ENCODE measurements around the gene FNDC11.
"Not testable (repeated sequence)": the region's sequence is repeated elsewhere in the genome, so short reads cannot be mapped to it uniquely, and the experiment has no call there.

Gene FNDC11

GRCh38 chr20:63555661-63556381 is 1.9 kb downstream of the FNDC11 start:
- DNase-seq = no peak

- no peak for DNase-seq
Measured at GRCh38 chr20:63556873-63557478, 3.0 kb downstream of the FNDC11 start.

- no peak for DNase-seq
Measured at GRCh38 chr20:63557481-63557891, 3.5 kb downstream of the FNDC11 start.

GRCh38 chr20:63558804-63559484 is 5.0 kb downstream of the FNDC11 start:
- DNase-seq = no peak

- DNase-seq = not testable (repeated sequence)
Measured at GRCh38 chr20:63559485-63560332, 5.8 kb downstream of the FNDC11 start.

- no peak for DNase-seq
Measured at GRCh38 chr20:63560333-63560805, 6.4 kb downstream of the FNDC11 start.

GRCh38 chr20:63560856-63561609 is 7.1 kb downstream of the FNDC11 start:
- DNase-seq = no peak

GRCh38 chr20:63561624-63562396 is 7.9 kb downstream of the FNDC11 start:
- no peak for DNase-seq

GRCh38 chr20:63562461-63563224 is 8.7 kb downstream of the FNDC11 start:
- DNase-seq = no peak

GRCh38 chr20:63563225-63563935 is 9.4 kb downstream of the FNDC11 start:
- DNase-seq = no peak

GRCh38 chr20:63564036-63564810 is 10.3 kb downstream of the FNDC11 start:
- DNase-seq = no peak

- DNase-seq = no peak
Measured at GRCh38 chr20:63565021-63565698, 11.2 kb downstream of the FNDC11 start.

- no peak for DNase-seq
Measured at GRCh38 chr20:63565699-63566335, 11.9 kb downstream of the FNDC11 start.

- DNase-seq = no peak
Measured at GRCh38 chr20:63566395-63567135, 12.6 kb downstream of the FNDC11 start.

- peak; percentile 62 for DNase-seq
Measured at GRCh38 chr20:63567136-63567385, 13.1 kb downstream of the FNDC11 start.

GRCh38 chr20:63567386-63568169 is 13.6 kb downstream of the FNDC11 start:
- peak; percentile 76 for DNase-seq

Data from GF-D8 (cell line).